Osteocyte (in vitro differentiated cells): ENCODE results near the gene MYO16. TPM values are rescaled to one million over a fixed set of nuclear protein-coding genes. Genes with fewer than 3 reads are reported as not detected.

Experiments
- DNase-seq: peaks from one replicate; pipeline ENCODE4 v3.0.0; 2021; ENCODE audit warnings: mixed read lengths; ENCODE audit not compliant: unreplicated experiment; ENCODE audit errors: extremely low spot score
- H3K27ac Mint-ChIP-seq: one replicate; pipeline ENCODE4 v1.8.0; 2021; ENCODE audit warnings: mild to moderate bottlenecking, mixed read lengths; ENCODE audit not compliant: unreplicated experiment
- H3K27me3 Mint-ChIP-seq: one replicate; pipeline ENCODE4 v1.8.0; 2021; ENCODE audit warnings: mixed read lengths; ENCODE audit not compliant: unreplicated experiment
- H3K36me3 Mint-ChIP-seq: one replicate; pipeline ENCODE4 v1.8.0; 2021; ENCODE audit warnings: mixed read lengths; ENCODE audit not compliant: unreplicated experiment
- H3K4me1 Mint-ChIP-seq: one replicate; pipeline ENCODE4 v1.8.0; 2021; ENCODE audit warnings: mixed read lengths; ENCODE audit not compliant: unreplicated experiment
- H3K4me3 Mint-ChIP-seq: one replicate; pipeline ENCODE4 v1.8.0; 2021; ENCODE audit warnings: mild to moderate bottlenecking, moderate library complexity, mixed read lengths; ENCODE audit not compliant: unreplicated experiment
- H3K9me3 Mint-ChIP-seq: one replicate; pipeline ENCODE4 v1.8.0; 2021; ENCODE audit warnings: mixed read lengths; ENCODE audit not compliant: unreplicated experiment
- CTCF ChIP-seq: fragments of 200-600 bp; sonication (generic); IDR thresholded peaks from 2 replicates; pipeline ENCODE4 v1.5.0; 2021; ENCODE audit warnings: antibody characterized with exemption, mild to moderate bottlenecking, moderate library complexity
- total RNA-seq: library from RNA; stranded (reverse); gene quantifications from 2 replicates; pipeline ENCODE4 v1.2.1, GENCODE V29; 2021

MYO16 gene
- total RNA-seq, 1 donor from 2014 or later, result 0.13 TPM

DNA sequence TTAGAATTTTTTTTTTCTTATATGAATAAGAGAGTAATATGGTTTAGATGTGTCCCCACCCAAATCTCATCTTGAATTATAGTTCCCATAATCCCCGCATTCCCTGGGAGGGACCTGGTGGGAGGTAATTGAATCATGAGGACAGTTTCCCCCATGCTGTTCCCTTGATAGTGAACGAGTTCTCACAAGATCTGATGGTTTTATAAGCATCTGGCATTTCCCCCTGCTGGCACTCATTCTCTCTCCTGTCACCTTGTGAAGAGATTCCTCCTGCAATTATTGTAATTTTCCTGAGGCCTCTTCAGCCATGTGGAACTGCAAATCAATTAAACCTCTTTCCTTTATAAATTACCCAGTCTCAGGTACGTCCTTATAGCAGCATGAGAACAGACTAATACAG is 205.7 kb downstream of the MYO16 start:
- H3K27ac Mint-ChIP-seq, result no peak overlapping the region
- no peak for TF ChIP-seq CTCF
- DNase-seq, result no peak
- no peaks in the 10 kb centered on the region for H3K36me3 Mint-ChIP-seq
- peaks cover 6% of the 10 kb centered on the region for H3K9me3 Mint-ChIP-seq
- H3K27me3 Mint-ChIP-seq, result no peaks in the 10 kb centered on the region
- no peak overlapping the region for H3K4me3 Mint-ChIP-seq
- H3K4me1 Mint-ChIP-seq, result peaks cover 4% of the 10 kb centered on the region

DNA sequence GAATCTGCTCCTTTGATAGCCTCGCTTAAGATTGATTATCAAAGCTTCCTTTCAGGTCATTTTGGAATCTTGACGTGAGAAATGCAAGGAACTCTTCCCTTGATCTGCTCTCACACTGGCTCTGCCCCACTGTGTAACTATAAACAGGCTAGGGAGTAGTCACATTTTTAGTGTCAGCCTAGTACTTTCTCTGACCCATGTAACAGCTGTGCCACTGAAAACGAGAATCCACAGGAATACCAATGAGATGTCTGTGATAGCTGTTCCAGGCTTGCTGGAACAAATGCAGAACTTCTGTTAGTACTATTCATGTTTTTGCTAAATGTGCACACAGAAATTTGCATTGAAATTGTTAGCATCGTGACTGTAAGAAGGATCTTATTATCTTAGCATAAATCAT is 221.3 kb downstream of the MYO16 start:
- no peaks in the 10 kb centered on the region for H3K4me1 Mint-ChIP-seq
- H3K9me3 Mint-ChIP-seq, result no peaks in the 10 kb centered on the region
- H3K27ac Mint-ChIP-seq, result no peak overlapping the region
- H3K4me3 Mint-ChIP-seq, result no peak overlapping the region
- TF ChIP-seq CTCF, result no peak
- H3K36me3 Mint-ChIP-seq, result no peaks in the 10 kb centered on the region
- DNase-seq, result no peak
- peaks cover 16% of the 10 kb centered on the region for H3K27me3 Mint-ChIP-seq

DNA sequence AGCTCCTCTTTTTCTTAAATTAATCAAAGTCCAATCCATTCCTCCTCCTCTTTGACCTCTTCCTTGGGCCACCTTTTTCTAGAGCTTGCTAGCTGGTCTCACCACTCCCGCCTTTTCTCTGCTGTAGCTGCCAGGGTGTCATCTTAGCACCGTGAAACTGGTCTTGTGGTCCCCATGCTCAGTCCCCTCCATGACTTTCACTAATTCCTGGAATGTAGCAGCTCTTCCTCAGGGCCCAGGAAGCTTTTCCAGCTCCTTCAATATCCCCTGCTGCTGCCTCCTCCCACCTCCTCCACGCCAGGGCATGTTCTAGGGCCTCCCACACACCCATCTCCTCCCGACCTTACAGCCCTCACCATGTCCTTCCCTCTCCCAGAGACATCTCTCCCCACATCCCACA is 222.2 kb downstream of the MYO16 start:
- Mint-ChIP-seq H3K4me1 (no peaks in the 10 kb centered on the region), H3K27ac (no peak overlapping the region), H3K36me3 (no peaks in the 10 kb centered on the region), H3K9me3 (no peaks in the 10 kb centered on the region), H3K27me3 (peaks cover 14% of the 10 kb centered on the region), H3K4me3 (no peak overlapping the region)
- TF ChIP-seq CTCF, result no peak
- DNase-seq, result no peak

DNA sequence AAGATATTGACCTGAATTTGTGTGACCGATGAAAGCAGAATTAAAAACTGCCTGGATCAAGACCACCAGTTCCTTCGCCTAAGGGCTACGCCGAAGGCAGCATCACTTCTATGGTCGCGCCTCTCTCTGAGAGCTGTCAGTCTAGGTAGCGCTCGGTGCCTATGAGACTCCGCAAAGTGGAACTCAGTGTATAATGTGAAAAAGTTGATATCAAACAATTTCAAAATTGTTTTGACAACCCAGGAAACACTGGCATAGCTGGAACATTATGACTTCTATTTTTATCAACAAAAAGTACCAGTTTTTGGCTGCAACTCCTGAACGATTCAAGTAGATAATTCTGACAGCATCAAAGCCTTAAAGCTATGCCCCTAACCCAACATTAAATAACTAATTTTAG is 223.6 kb downstream of the MYO16 start:
- Mint-ChIP-seq H3K27me3 (peaks cover 11% of the 10 kb centered on the region), H3K4me3 (no peak overlapping the region), H3K4me1 (no peaks in the 10 kb centered on the region), H3K9me3 (no peaks in the 10 kb centered on the region), H3K27ac (no peak overlapping the region), H3K36me3 (no peaks in the 10 kb centered on the region)
- no peak for TF ChIP-seq CTCF
- DNase-seq, result no peak

GRCh38 chr13:108855737-108856387 is 226.5 kb downstream of the MYO16 start:
- DNase-seq, result no peak
- Mint-ChIP-seq H3K27me3 (peaks cover 2% of the 10 kb centered on the region), H3K27ac (no peak overlapping the region), H3K4me1 (peaks cover 25% of the 10 kb centered on the region), H3K36me3 (no peaks in the 10 kb centered on the region), H3K9me3 (no peaks in the 10 kb centered on the region), H3K4me3 (no peak overlapping the region)
- no peak for TF ChIP-seq CTCF
